Activated CD8-positive, alpha-beta T cell treated with anti-CD3 and anti-CD28 coated beads, Interleukin-2, amount 10 ng/mL, durations not matched to agents 7 days and 5 days (primary cell): ENCODE results near the gene ZNF669. TPM values are rescaled to one million over a fixed set of nuclear protein-coding genes. Genes with fewer than 3 reads are reported as not detected.

Source experiments
- ATAC-seq: fragments of 150-1000 bp; cut with Tn5 transposase; one replicate; pipeline ENCODE4 v1.10.0; 2021; ENCODE audit warnings: moderate library complexity
- CTCF ChIA-PET: fragments of 350-600 bp; sonication (Branson Sonifier 250); formaldehyde crosslinking; loops from one replicate; lab custom pipeline; 2021; ENCODE audit warnings: antibody characterized with exemption; lab: Charles Lee
- POLR2A ChIA-PET: fragments of 350-600 bp; sonication (Branson Sonifier 250); formaldehyde crosslinking; loops from one replicate; lab custom pipeline; 2021; ENCODE audit warnings: antibody characterized with exemption; lab: Charles Lee
- DNase-seq: peaks from one replicate; pipeline ENCODE4 v3.0.0-alpha.2; 2020
- H3K27ac Mint-ChIP-seq: one replicate; pipeline ENCODE4 v1.8.0; 2021; ENCODE audit warnings: mild to moderate bottlenecking, mixed read lengths
- H3K27me3 Mint-ChIP-seq: one replicate; pipeline ENCODE4 v1.8.0; 2021; ENCODE audit warnings: low read depth, mixed read lengths
- H3K36me3 Mint-ChIP-seq: one replicate; pipeline ENCODE4 v1.8.0; 2021; ENCODE audit warnings: low read depth, mixed read lengths
- H3K4me1 Mint-ChIP-seq: one replicate; pipeline ENCODE4 v1.8.0; 2021; ENCODE audit warnings: low read depth, mixed read lengths
- H3K4me3 Mint-ChIP-seq: one replicate; pipeline ENCODE4 v1.8.0; 2021; ENCODE audit warnings: mild to moderate bottlenecking, mixed read lengths
- H3K9me3 Mint-ChIP-seq: one replicate; pipeline ENCODE4 v1.8.0; 2022; ENCODE audit warnings: mixed read lengths; ENCODE audit not compliant: insufficient read depth
- total RNA-seq, 2 experiments: library from RNA; stranded (reverse); gene quantifications; one replicate each; pipeline ENCODE4 v1.2.3, GENCODE V29; 2021

Gene ZNF669
- total RNA-seq, 2 experiments from 2014 or later, result 9.5 to 10.3 TPM

DNA sequence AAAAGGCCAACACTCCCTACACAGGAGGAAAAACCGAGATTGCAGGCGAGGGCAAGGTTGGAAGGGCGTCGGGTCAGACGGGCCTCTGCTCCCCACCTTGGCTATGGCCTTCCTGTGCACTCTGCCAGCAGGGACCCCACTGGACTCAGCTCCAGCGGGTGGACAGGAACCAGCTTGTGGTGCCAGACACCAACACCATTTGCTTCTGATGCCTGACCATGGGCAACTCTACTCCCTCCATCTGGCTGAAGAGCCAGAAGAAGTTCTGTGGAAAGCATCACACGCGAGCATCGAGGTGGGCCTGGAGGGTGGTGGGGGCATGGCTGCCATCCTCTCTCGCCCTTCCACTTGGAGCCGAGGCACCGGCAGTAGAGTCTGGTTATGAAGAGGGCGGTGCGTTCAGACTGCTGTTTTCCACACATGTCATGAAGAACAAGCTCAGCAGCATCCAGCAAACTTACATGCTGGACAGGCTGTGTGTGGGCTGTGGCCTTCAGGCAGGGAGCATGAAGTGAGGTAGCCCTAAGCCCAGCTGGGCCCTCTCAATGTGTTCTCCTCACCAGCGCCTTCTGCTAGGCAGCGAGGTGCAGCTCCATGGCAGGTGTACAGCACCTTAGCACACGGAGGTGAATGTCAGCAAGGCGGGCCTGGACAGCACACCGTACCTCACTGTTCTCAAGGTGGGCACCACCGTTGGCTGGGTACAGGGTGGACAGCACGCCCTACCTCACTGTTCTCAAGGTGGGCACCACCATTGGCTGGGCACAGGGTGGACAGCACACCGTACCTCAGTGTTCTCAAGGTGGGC is 15.6 kb upstream of the ZNF669 start:
- Mint-ChIP-seq H3K36me3 (peaks cover 3% of the 10 kb centered on the region), H3K9me3 (peaks cover 1% of the 10 kb centered on the region), H3K4me3 (no peak overlapping the region), H3K4me1 (peaks cover 2% of the 10 kb centered on the region), H3K27ac (no peak overlapping the region), H3K27me3 (no peaks in the 10 kb centered on the region)
- peak; percentile 41 for ATAC-seq
- no peak for DNase-seq
- ChIA-PET POLR2A (no interaction called here), CTCF (no interaction called here)

DNA sequence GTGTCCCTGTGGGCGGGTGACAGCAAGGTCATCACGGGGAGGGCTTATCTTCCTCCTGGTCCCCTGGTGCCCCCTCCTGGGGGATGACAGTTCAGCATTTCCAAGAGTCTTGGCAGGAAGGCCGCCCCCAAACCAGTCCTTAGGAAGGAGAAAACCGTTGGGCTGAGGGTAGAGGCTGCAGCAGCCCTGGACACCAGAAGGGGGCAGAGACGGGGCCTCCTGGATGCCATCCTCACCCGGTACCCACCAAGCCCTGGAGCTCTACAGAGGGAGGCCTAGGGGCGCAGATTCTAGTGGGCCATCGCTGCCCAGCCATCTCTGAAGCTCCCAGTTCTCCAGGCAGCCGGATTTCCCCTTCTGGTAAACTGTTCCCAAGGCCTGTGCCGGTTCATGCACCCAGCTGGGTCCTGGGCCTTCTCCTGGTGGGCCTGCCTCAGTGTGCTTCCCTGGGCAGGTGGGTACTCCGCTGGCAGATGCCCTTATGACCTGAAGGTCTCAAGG is 14.8 kb upstream of the ZNF669 start:
- Mint-ChIP-seq H3K27ac (no peak overlapping the region), H3K36me3 (peaks cover 2% of the 10 kb centered on the region), H3K4me3 (no peak overlapping the region), H3K4me1 (peaks cover 2% of the 10 kb centered on the region), H3K9me3 (no peaks in the 10 kb centered on the region), H3K27me3 (no peaks in the 10 kb centered on the region)
- POLR2A ChIA-PET, result no interaction called here
- DNase-seq, result peak; percentile 46
- peak; percentile 64 for ATAC-seq
- CTCF ChIA-PET, result no interaction called here

DNA sequence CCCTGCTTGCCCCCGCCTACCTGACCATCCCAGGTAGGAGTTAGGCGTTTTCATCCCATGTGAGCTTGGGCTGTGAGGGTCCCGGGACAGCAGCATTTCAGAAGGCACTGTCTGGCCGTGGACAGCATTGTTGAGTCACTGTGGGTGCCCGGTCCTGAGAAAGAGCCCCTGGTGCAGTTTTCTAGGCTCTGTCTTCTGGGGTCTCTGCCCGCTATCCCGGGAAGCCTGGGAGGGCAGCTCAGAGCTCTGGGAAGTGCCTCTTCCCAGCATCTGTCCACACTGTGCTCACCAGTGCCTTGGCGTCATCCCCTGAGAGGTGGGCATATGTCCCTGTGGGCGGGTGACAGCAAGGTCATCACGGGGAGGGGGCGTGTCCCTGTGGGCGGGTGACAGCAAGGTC is 11.4 kb upstream of the ZNF669 start:
- no peak overlapping the region for H3K4me3 Mint-ChIP-seq
- H3K27ac Mint-ChIP-seq, result no peak overlapping the region
- CTCF ChIA-PET, result no interaction called here
- H3K36me3 Mint-ChIP-seq, result peaks cover 4% of the 10 kb centered on the region
- peaks cover 18% of the 10 kb centered on the region for H3K27me3 Mint-ChIP-seq
- H3K4me1 Mint-ChIP-seq, result peaks cover 8% of the 10 kb centered on the region
- DNase-seq, result no peak
- H3K9me3 Mint-ChIP-seq, result no peaks in the 10 kb centered on the region
- POLR2A ChIA-PET, result no interaction called here
- no peak for ATAC-seq

DNA sequence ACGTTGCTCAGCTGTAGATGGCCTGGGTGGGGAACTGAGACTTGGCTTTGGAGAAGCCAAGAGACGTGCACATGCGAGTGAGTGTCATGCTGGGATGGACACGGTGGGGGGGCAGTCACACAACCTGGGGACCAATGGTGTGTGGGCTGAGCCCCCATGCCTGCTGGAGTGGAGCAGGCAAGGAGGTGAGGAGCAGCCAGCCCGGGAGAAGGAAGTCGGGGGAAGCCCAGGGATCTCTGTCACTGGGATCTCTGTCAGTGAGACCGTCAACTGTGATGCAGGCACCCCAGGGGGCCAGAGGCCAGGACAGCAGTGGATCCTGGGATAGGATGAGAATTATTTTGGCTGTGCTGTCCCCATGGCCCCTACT is 11.0 kb upstream of the ZNF669 start:
- Mint-ChIP-seq H3K4me3 (no peak overlapping the region), H3K4me1 (peaks cover 9% of the 10 kb centered on the region), H3K9me3 (no peaks in the 10 kb centered on the region), H3K27me3 (peaks cover 18% of the 10 kb centered on the region), H3K36me3 (peaks cover 4% of the 10 kb centered on the region), H3K27ac (no peak overlapping the region)
- ATAC-seq (no peak), DNase-seq (no peak)
- POLR2A ChIA-PET, result no interaction called here
- CTCF ChIA-PET, result no interaction called here

DNA sequence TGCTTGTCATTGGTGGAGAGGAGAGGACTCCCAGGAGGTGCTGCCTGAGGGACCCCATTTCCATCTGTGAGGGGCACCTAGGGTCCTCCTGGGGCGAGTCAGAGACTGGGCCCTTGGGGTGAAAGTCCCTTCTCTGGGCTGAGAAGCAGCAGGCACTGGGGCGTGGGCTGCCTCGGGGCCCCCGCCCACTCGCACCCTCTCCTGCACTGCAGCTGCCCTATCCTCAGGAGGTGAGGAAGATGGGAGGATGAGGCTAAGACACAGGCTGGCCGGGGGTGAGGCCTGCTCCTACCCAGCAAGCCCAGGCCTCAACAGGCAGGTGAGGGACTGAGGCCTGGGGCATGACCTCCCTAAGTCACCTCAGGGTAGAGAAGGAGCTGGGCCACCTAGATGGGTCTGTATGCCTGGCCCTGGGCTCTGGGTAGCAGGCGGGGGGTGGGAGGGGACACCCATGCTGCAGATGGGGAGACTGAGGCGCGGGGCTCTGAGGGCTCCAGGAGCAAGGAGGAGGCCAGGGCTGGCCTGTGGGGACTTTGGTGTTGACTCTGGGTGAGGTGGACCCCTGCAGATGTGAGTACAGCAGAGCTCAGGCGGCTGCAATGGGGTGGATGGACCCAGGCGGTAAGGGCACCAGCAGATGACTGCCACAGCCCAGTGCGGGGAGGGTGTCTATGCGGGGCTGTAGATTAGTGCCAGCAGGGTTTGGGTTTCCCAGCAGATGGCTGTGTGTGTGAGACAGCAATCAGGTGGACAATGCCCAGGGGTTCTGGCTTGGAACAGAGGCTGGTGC is 10.4 kb upstream of the ZNF669 start:
- H3K27me3 Mint-ChIP-seq, result peaks cover 24% of the 10 kb centered on the region
- H3K4me3 Mint-ChIP-seq, result no peak overlapping the region
- H3K27ac Mint-ChIP-seq, result no peak overlapping the region
- H3K9me3 Mint-ChIP-seq, result no peaks in the 10 kb centered on the region
- H3K36me3 Mint-ChIP-seq, result peaks cover 7% of the 10 kb centered on the region
- no peak for DNase-seq
- ChIA-PET POLR2A (no interaction called here), CTCF (no interaction called here)
- H3K4me1 Mint-ChIP-seq, result peaks cover 9% of the 10 kb centered on the region
- ATAC-seq, result no peak

DNA sequence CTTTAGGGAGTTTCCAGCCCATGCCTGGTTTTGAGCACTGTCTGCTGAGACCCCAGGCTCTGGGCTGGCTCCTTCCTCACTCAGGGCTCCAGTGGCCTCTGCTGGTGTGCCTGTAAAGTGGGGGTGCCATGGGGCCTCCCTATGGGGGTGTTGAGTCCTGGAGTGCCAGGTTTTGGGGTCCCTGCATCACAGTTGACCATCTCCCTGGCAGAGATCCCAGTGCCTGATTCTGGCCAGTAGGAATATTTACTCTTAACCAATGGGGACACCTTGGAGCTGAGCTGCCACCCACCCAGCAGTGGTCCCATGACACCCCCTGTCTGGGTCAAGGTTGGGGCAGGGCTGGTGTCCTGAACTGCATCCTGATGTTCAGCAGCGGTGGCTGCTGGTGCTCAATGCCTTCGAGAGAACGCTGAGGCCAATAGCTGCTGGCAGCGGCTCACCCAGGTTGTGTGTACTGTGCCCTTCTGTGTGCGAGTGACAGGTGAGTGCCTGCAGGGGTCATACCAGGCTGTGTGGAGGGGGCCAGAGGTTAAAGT is 9.6 kb upstream of the ZNF669 start:
- POLR2A ChIA-PET, result no interaction called here

DNA sequence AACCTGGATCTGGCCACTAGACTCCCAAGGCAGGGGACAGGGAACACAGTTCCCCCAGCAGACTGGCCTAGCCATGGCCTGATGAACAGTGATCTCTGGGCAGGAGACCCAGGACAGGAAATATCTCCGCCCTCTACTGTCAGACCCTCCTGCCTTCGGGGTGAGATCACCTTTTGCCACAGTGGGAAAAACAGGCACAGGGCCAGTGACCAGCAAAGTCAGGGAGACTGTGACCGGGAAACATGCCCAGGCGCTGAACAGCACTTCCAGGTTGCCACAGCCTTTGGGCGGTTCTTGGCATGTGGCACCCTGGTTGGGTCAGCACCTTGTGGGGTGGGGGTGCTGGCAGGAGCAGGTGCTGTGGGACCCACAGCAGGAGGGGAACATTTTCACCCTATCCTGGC is 8.9 kb upstream of the ZNF669 start:
- POLR2A ChIA-PET, result no interaction called here
- H3K9me3 Mint-ChIP-seq, result no peaks in the 10 kb centered on the region
- DNase-seq (no peak), ATAC-seq (no peak)
- H3K4me1 Mint-ChIP-seq, result peaks cover 9% of the 10 kb centered on the region
- no peak overlapping the region for H3K27ac Mint-ChIP-seq
- peaks cover 7% of the 10 kb centered on the region for H3K36me3 Mint-ChIP-seq
- H3K4me3 Mint-ChIP-seq, result no peak overlapping the region
- peaks cover 34% of the 10 kb centered on the region for H3K27me3 Mint-ChIP-seq
- CTCF ChIA-PET, result no interaction called here

More for the DNA sequence above, 9.6 kb upstream of the ZNF669 start:
- no peak for ATAC-seq
- no peak for DNase-seq
- H3K36me3 Mint-ChIP-seq, result peaks cover 7% of the 10 kb centered on the region
- H3K27me3 Mint-ChIP-seq, result peaks cover 28% of the 10 kb centered on the region
- H3K27ac Mint-ChIP-seq, result no peak overlapping the region
- H3K4me1 Mint-ChIP-seq, result peaks cover 9% of the 10 kb centered on the region
- no peaks in the 10 kb centered on the region for H3K9me3 Mint-ChIP-seq
- H3K4me3 Mint-ChIP-seq, result no peak overlapping the region
- CTCF ChIA-PET, result no interaction called here

DNA sequence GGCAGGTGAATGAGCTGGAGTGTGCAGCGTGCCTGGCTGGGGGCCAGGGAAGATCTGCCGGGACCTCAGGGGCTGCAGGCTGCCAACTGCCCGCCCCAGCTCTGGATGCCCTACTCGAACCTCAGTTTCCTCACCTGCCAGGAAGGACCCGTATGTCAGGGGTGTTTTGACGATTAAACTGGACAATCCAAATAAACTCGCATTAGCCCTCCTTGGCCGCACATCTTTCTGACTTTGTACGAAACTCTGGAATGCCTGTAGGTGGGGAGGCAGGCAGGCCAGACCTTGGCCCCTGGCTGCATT is 8.3 kb upstream of the ZNF669 start:
- ATAC-seq, result no peak
- H3K4me1 Mint-ChIP-seq, result peaks cover 9% of the 10 kb centered on the region
- peak overlapping the region; percentile 15 for H3K4me3 Mint-ChIP-seq
- CTCF ChIA-PET, result no interaction called here
- no peak overlapping the region for H3K27ac Mint-ChIP-seq
- H3K36me3 Mint-ChIP-seq, result peaks cover 7% of the 10 kb centered on the region
- no peak for DNase-seq
- H3K9me3 Mint-ChIP-seq, result peaks cover 2% of the 10 kb centered on the region
- POLR2A ChIA-PET, result no interaction called here
- H3K27me3 Mint-ChIP-seq, result peaks cover 37% of the 10 kb centered on the region

DNA sequence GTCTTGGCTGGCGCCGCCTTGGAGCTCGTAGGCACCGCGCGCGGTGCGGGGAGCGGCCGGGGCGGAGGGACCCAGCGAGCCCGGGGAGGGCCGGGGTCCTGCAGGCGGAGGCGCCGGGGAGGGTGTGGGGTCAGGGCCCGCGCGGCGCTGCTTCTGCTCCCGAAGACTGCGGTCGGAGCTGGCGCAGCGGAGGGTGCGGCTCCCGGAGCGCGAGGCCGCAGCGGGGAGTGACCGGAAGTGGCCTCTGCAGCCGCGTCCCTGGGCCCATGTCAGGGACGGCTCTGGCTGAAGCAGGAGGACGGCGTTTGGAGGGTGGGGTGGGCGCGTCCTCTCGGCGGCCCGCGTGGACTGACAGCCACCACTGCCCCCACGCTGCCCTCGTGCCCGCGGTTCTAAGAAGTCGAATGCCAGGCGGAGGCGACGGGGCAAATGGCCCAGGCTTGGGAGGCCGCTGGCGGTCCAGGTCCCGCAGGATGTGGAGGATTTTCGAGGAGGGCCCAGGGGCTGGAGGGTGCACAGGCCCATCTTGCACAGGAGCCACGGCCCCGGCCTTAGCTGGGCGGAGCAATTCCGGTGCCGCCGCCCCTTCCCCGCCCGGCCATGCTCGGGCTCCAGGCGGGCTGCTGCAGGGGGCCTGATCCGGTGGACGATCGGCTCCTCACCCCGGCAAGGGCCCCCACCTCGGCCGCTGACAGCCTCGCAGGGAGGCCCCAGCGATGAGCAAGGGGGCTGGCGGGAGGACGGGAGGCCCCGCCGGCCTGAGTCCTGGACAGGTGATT is 7.7 kb upstream of the ZNF669 start:
- ChIA-PET CTCF (no interaction called here), POLR2A (no interaction called here)
- H3K27me3 Mint-ChIP-seq, result peaks cover 37% of the 10 kb centered on the region
- H3K9me3 Mint-ChIP-seq, result peaks cover 7% of the 10 kb centered on the region
- ATAC-seq (peak; percentile 46), DNase-seq (no peak)
- peaks cover 9% of the 10 kb centered on the region for H3K4me1 Mint-ChIP-seq
- H3K36me3 Mint-ChIP-seq, result peaks cover 7% of the 10 kb centered on the region
- no peak overlapping the region for H3K27ac Mint-ChIP-seq
- H3K4me3 Mint-ChIP-seq, result no peak overlapping the region

DNA sequence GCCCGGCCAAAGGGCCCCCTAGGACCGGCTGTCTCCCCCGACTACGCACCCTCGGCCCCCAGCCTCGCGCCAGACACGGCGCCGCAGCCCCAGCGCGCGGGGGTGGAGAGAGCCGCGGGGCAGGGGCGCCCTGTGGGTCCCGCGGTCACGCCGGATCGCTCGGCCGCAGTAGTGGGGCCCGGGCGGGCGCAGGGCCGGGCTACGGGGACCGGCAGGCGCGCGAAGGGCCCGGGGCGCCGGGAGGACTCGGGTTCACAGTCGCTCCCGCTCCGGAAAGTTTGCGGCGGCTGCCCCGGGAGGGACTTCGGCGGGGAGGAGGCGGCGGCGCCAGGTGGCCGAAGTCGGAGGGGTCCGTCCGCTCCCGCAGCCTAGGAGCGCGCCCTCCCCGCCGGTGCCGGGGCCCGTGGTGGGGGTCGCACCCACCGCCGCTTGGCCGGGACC is 7.1 kb upstream of the ZNF669 start:
- peaks cover 37% of the 10 kb centered on the region for H3K27me3 Mint-ChIP-seq
- H3K27ac Mint-ChIP-seq, result no peak overlapping the region
- peak; percentile 43 for ATAC-seq
- ChIA-PET CTCF (no interaction called here), POLR2A (no interaction called here)
- peaks cover 9% of the 10 kb centered on the region for H3K4me1 Mint-ChIP-seq
- H3K36me3 Mint-ChIP-seq, result peaks cover 7% of the 10 kb centered on the region
- peak overlapping the region; percentile 55 for H3K4me3 Mint-ChIP-seq
- peaks cover 9% of the 10 kb centered on the region for H3K9me3 Mint-ChIP-seq
- DNase-seq, result no peak

DNA sequence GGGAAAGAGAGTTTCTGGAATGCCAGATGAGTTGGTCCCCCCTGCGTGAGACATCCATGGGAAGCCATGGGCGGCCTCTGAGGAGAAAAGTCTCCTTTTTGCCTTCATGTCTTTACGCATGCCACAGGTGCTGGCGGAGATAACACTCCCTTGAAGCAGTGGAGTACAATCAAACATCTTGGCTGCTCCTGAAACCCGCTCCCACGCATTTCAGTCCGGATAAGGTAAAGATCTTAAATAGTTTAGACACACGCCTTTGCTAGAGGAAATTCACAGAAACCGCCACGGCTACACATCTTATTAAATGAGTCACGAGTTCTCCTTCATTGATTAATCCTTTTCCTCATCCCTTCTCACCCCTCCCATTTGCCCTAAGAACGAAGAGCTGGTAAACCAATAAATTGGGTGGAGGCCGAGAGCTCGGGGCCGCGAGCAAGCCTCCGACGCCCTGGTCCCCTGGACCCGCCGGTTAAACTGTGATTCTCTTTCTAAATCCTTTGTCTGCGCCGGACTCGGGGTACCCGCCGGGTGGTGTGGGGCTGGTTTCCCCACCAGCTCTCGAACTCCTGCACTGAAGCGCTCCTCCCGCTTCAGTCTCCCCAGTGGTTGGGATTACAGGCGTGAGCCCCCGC is 6.6 kb upstream of the ZNF669 start:
- Mint-ChIP-seq H3K4me3 (peak overlapping the region; percentile 55), H3K36me3 (peaks cover 7% of the 10 kb centered on the region), H3K27me3 (peaks cover 37% of the 10 kb centered on the region), H3K4me1 (peaks cover 9% of the 10 kb centered on the region), H3K9me3 (peaks cover 9% of the 10 kb centered on the region), H3K27ac (no peak overlapping the region)
- DNase-seq (no peak), ATAC-seq (no peak)
- ChIA-PET POLR2A (no interaction called here), CTCF (no interaction called here)
